MM.1S (cell line): ENCODE results near the gene LIPT1.

Experiments used
- DNase-seq: peaks from one replicate; pipeline ENCODE4 v3.0.0-alpha.2; 2015
- H2AFZ ChIP-seq: fragments of 300-600 bp; sonication (generic); 2 replicates; pipeline ENCODE4 v1.6.0; 2016; ENCODE audit warnings: antibody characterized with exemption, low read length
- H3F3A ChIP-seq: fragments of 300-600 bp; sonication (generic); 2 replicates; pipeline ENCODE4 v1.6.1; 2016; ENCODE audit warnings: mild to moderate bottlenecking, antibody characterized with exemption, low read length, moderate library complexity, mixed read lengths; ENCODE audit not compliant: insufficient read depth
- H3K27ac ChIP-seq: fragments of 300-600 bp; sonication (generic); 2 replicates; pipeline ENCODE4 v1.5.1; 2016; ENCODE audit warnings: mild to moderate bottlenecking, low read length
- H3K27me3 ChIP-seq: fragments of 300-600 bp; sonication (generic); replicated peaks from 2 replicates; pipeline ENCODE4 v1.6.0; 2016; ENCODE audit warnings: low read length; ENCODE audit not compliant: insufficient read depth
- H3K36me3 ChIP-seq: fragments of 300-600 bp; sonication (generic); replicated peaks from 2 replicates; pipeline ENCODE4 v1.6.1; 2016; ENCODE audit warnings: mild to moderate bottlenecking, low read length, mixed read lengths; ENCODE audit not compliant: insufficient read depth
- H3K4me1 ChIP-seq: fragments of 300-600 bp; sonication (generic); 2 replicates; pipeline ENCODE4 v1.6.1; 2016; ENCODE audit warnings: low read length, mixed read lengths
- H3K4me2 ChIP-seq: fragments of 300-600 bp; sonication (generic); 2 replicates; pipeline ENCODE4 v1.6.0; 2016; ENCODE audit warnings: low read depth, low read length
- H3K4me3 ChIP-seq: fragments of 300-600 bp; sonication (generic); 2 replicates; pipeline ENCODE4 v1.5.1; 2016; ENCODE audit warnings: low read length, mixed read lengths
- H3K79me2 ChIP-seq: fragments of 300-600 bp; sonication (generic); 2 replicates; pipeline ENCODE4 v1.6.1; 2016; ENCODE audit warnings: mixed run types, low read length, mixed read lengths
- H3K9ac ChIP-seq: fragments of 300-600 bp; sonication (generic); 2 replicates; pipeline ENCODE4 v1.6.1; 2016; ENCODE audit warnings: low read length, mixed read lengths
- H3K9me2 ChIP-seq: fragments of 300-600 bp; sonication (generic); replicated peaks from 2 replicates; pipeline ENCODE4 v1.6.1; 2016; ENCODE audit warnings: mild to moderate bottlenecking, low read length, mixed read lengths; ENCODE audit not compliant: insufficient read depth
- H3K9me3 ChIP-seq: fragments of 300-600 bp; sonication (generic); replicated peaks from 2 replicates; pipeline ENCODE4 v1.6.1; 2016; ENCODE audit warnings: mild to moderate bottlenecking, low read length, mixed read lengths; ENCODE audit not compliant: insufficient read depth
- H4K20me1 ChIP-seq: fragments of 300-600 bp; sonication (generic); 2 replicates; pipeline ENCODE4 v1.6.1; 2016; ENCODE audit warnings: mild to moderate bottlenecking, low read length, moderate library complexity, mixed read lengths; ENCODE audit not compliant: insufficient read depth
- EZH2 ChIP-seq: fragments of 300-600 bp; sonication (generic); optimal IDR thresholded peaks from 2 replicates; pipeline ENCODE3; 2017; ENCODE audit warnings: low read depth, mild to moderate bottlenecking, antibody characterized with exemption, low read length, mixed read lengths
- EZH2phosphoT487 ChIP-seq: fragments of 300-600 bp; sonication (generic); IDR thresholded peaks from 2 replicates; pipeline ENCODE4 v1.6.1; 2018; ENCODE audit warnings: antibody characterized with exemption, low read length
- TF ChIP-seq, protein P1 (sequence below): fragments of 300-600 bp; sonication (generic); IDR thresholded peaks from 2 replicates; pipeline ENCODE4 v1.5.1; 2016; ENCODE audit warnings: antibody characterized with exemption, low read length, mixed read lengths

The LIPT1 gene

DNA sequence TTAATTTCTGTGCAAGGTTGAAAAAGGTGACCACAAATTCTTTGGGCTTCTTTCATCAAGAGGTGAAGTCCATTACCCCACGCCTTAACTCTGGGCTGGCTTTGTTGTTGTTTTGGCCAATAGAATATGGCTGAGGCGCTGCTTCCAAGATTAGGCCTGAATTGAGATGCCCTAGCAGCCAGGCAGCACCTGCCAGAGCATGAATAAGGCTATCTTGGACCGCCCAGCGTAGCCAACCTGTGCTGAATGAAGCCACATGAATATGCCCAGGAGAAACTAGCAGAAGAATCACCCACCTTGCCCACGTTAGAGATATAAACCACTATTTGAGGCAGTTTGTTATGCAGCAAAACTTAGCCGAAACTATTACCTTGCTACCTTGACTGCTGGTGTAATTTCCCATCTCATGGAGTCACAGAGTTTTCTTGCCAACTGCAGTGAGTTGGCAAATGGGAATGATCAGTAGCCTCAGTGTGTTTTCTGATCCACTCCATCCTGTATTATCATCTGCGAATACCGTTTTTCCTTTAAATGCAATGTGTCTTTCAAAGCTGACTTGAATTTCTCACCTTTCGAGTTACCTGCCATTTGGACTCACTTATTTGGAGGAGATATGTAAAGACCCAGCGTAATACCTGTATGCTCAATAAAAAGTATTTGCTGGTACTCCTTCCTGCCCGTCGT lies 704 bp upstream of the LIPT1 start:
- peak overlapping the region; percentile 84 for H3K9ac ChIP-seq
- H3K4me3 ChIP-seq, result peak overlapping the region; percentile 77
- peaks cover 20% of the 10 kb centered on the region; the same call in 1 of the 2 replicates for H3K79me2 ChIP-seq
- no peaks in the 10 kb centered on the region for H3K27me3 ChIP-seq
- peaks cover 5% of the 10 kb centered on the region; the same call in 1 of the 2 replicates for H3F3A ChIP-seq
- peaks cover 14% of the 10 kb centered on the region for H3K4me1 ChIP-seq
- no peaks in the 10 kb centered on the region for H4K20me1 ChIP-seq
- H3K27ac ChIP-seq, result peak overlapping the region; percentile 78; the same call in 1 of the 2 replicates
- no peaks in the 10 kb centered on the region for H3K9me2 ChIP-seq
- DNase-seq, result peak; percentile 12
- H3K4me2 ChIP-seq, result peak overlapping the region; percentile 96
- no peak for TF ChIP-seq EZH2
- no peak for TF ChIP-seq EZH2phosphoT487
- TF ChIP-seq, protein P1, sequence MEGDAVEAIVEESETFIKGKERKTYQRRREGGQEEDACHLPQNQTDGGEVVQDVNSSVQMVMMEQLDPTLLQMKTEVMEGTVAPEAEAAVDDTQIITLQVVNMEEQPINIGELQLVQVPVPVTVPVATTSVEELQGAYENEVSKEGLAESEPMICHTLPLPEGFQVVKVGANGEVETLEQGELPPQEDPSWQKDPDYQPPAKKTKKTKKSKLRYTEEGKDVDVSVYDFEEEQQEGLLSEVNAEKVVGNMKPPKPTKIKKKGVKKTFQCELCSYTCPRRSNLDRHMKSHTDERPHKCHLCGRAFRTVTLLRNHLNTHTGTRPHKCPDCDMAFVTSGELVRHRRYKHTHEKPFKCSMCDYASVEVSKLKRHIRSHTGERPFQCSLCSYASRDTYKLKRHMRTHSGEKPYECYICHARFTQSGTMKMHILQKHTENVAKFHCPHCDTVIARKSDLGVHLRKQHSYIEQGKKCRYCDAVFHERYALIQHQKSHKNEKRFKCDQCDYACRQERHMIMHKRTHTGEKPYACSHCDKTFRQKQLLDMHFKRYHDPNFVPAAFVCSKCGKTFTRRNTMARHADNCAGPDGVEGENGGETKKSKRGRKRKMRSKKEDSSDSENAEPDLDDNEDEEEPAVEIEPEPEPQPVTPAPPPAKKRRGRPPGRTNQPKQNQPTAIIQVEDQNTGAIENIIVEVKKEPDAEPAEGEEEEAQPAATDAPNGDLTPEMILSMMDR, result no peak
- H3K36me3 ChIP-seq, result no peaks in the 10 kb centered on the region
- no peaks in the 10 kb centered on the region for H3K9me3 ChIP-seq
- H2AFZ ChIP-seq, result peak overlapping the region; percentile 49

DNA sequence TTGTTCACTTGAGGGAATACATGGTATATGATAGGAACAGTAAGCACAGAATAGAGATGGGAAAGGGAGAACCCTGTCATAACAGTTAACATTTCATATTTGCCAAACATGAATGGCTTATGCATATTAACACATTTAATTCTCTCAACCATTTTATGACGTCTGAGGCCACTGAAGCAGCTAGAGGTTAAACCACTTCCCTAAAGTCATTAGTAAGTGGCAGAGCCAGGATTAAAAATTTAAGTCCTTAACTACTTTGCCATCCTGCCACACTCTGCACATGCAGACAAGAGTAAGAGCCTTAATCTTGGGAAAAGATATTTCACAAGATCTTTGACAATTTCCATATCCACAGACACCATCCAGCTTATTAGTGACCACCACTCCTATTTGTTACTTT lies 2.1 kb downstream of the LIPT1 start:
- Histone ChIP-seq H3K9ac (no peak overlapping the region), H4K20me1 (no peaks in the 10 kb centered on the region), H3K27me3 (no peaks in the 10 kb centered on the region), H3K79me2 (peaks cover 20% of the 10 kb centered on the region; the same call in 1 of the 2 replicates), H3K4me2 (no peak overlapping the region), H3K4me1 (peaks cover 14% of the 10 kb centered on the region), H3K9me3 (no peaks in the 10 kb centered on the region), H3K27ac (no peak overlapping the region), H3K4me3 (no peak overlapping the region), H3F3A (peaks cover 5% of the 10 kb centered on the region; the same call in 1 of the 2 replicates), H3K9me2 (no peaks in the 10 kb centered on the region), H3K36me3 (no peaks in the 10 kb centered on the region), H2AFZ (no peak overlapping the region)
- DNase-seq, result no peak
- no peak for TF ChIP-seq EZH2

DNA sequence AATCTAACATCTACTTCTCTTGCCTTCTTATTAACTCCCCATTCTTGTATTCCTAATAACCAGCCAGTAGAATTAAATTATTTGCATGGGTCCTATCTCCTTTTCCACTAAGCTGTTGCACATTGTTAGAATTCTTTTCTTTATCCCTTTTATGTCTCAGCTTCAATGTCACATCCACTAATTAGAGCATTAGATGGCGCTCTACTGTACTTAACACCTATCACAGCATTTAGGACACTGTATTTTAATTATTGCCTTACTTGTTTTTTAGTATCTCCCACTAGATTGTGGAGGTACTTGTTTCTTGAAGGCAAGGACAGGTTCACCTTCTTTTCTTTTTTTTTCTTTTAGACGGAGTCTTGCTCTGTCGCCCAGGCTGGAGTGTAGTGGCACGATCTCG lies 3.8 kb downstream of the LIPT1 start:
- H3K9me2 ChIP-seq, result no peaks in the 10 kb centered on the region
- H3F3A ChIP-seq, result peaks cover 5% of the 10 kb centered on the region; the same call in 1 of the 2 replicates
- H3K4me2 ChIP-seq, result no peak overlapping the region
- H3K9ac ChIP-seq, result no peak overlapping the region
- no peaks in the 10 kb centered on the region for H4K20me1 ChIP-seq
- no peak for DNase-seq
- peaks cover 10% of the 10 kb centered on the region for H3K4me1 ChIP-seq
- no peaks in the 10 kb centered on the region for H3K36me3 ChIP-seq
- no peak for TF ChIP-seq EZH2phosphoT487
- TF ChIP-seq, protein P1, result peak; percentile 10; the same call in 1 of the 2 replicates
- no peak overlapping the region for H3K4me3 ChIP-seq
- peaks cover 19% of the 10 kb centered on the region; the same call in 1 of the 2 replicates for H3K79me2 ChIP-seq
- no peaks in the 10 kb centered on the region for H3K27me3 ChIP-seq
- no peak overlapping the region for H2AFZ ChIP-seq
- no peak overlapping the region for H3K27ac ChIP-seq
- H3K9me3 ChIP-seq, result no peaks in the 10 kb centered on the region

DNA sequence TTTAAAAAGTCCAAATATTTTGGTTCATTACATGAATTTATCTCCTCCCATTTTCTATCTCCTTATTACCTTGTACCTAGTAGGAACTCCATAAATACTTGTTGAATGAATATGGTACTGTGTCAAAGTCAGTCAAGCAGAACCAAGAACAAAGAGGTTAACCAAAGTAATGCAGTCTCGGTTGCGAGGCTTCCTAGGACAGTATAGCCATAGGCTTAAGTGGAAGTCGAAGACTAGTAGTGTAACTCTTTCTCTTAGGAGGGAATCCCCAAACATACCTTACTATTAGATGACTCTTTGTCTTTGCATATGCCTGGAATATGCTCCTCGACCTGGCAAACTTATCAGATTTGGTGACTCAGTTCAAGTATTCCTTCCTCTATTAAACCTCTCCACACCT lies 4.8 kb downstream of the LIPT1 start:
- DNase-seq, result no peak
- peaks cover 3% of the 10 kb centered on the region; the same call in 1 of the 2 replicates for H3K4me1 ChIP-seq

More for the DNA sequence above, 4.8 kb downstream of the LIPT1 start:
- peaks cover 4% of the 10 kb centered on the region; the same call in 1 of the 2 replicates for H3F3A ChIP-seq
- H4K20me1 ChIP-seq, result no peaks in the 10 kb centered on the region
- H3K4me2 ChIP-seq, result no peak overlapping the region
- no peaks in the 10 kb centered on the region for H3K9me3 ChIP-seq
- peaks cover 9% of the 10 kb centered on the region; the same call in 1 of the 2 replicates for H3K79me2 ChIP-seq
- H3K27ac ChIP-seq, result no peak overlapping the region
- no peaks in the 10 kb centered on the region for H3K36me3 ChIP-seq
- H3K4me3 ChIP-seq, result no peak overlapping the region
- no peaks in the 10 kb centered on the region for H3K9me2 ChIP-seq
- TF ChIP-seq EZH2 (no peak), EZH2phosphoT487 (no peak)
- TF ChIP-seq, protein P1, result no peak
- no peak overlapping the region for H2AFZ ChIP-seq
- H3K27me3 ChIP-seq, result no peaks in the 10 kb centered on the region
- no peak overlapping the region for H3K9ac ChIP-seq
